GM12865 (cell line): ENCODE measurements around the gene IL1RAPL1.

Experiments used
- DNase-seq: peaks from one replicate; pipeline ENCODE4 v3.0.0; 2010; ENCODE audit warnings: low read depth
- H3K4me3 ChIP-seq: 2 replicates; pipeline ENCODE4 v1.5.1; 2011; ENCODE audit warnings: mild to moderate bottlenecking, low read depth, low read length, control low read depth
- CTCF ChIP-seq: IDR thresholded peaks from 2 replicates; pipeline ENCODE4 v1.5.1; 2011; ENCODE audit warnings: low read length, control low read depth, low read depth, inconsistent platforms; ENCODE audit not compliant: insufficient read depth; ENCODE audit errors: missing control alignments

The IL1RAPL1 gene

DNA sequence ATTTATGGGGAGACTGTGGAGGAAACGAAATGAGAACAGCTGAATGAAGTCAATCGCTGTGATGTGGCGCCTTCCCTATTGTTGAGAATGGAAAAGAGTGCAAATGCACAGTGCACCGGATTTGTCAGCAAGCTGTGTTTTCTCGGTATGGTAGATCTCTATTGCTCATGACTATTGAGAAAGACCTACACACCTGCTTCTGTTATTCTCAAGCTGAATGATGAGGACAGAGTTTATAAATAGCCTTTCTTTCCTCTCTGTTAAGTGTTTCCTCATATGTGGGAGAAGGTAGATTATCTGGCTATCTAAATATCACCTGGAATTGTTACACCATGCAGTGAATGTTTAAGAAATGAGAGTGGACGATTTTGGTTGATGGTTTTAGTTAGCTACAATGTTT lies 650.7 kb downstream of the IL1RAPL1 start:
- no peak overlapping the region for H3K4me3 ChIP-seq
- no peak for DNase-seq
- TF ChIP-seq CTCF = no peak

- TF ChIP-seq CTCF = no peak
- H3K4me3 ChIP-seq = no peak overlapping the region
- DNase-seq = no peak
Measured at GRCh38 chrX:29241809-29242208, 654.6 kb downstream of the IL1RAPL1 start.

DNA sequence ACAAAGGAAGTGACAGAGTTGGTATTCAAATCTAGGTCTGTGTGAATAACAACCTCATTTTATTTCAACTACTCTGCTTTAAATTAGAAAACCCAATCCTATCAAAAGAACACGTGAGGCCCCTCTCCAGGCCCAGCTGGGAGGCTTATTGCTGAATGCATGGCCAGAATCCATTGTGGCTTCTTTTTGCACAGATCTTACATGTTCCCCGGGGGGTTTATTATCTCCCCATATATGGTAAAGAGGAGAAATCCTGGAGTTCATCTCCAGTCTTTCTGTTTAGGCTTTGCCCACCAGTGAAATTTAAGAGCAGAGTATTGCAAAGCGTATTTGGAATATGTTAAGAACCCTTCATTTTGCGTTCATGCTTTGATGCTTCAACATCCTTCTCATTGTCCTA lies 655.6 kb downstream of the IL1RAPL1 start:
- H3K4me3 ChIP-seq = no peak overlapping the region
- no peak for TF ChIP-seq CTCF
- DNase-seq = no peak

- TF ChIP-seq CTCF = no peak
- no peak for DNase-seq
- no peak overlapping the region for H3K4me3 ChIP-seq
Measured at GRCh38 chrX:29243942-29244341, 656.7 kb downstream of the IL1RAPL1 start.

- TF ChIP-seq CTCF = no peak
- no peak for DNase-seq
- H3K4me3 ChIP-seq = no peak overlapping the region
Measured at GRCh38 chrX:29254515-29254914, 667.3 kb downstream of the IL1RAPL1 start.

GRCh38 chrX:29257521-29257920 lies 670.3 kb downstream of the IL1RAPL1 start:
- no peak for DNase-seq

More at GRCh38 chrX:29257521-29257920, 670.3 kb downstream of the IL1RAPL1 start:
- TF ChIP-seq CTCF = no peak
- H3K4me3 ChIP-seq = no peak overlapping the region
